Globus pallidus (tissue), 1 donor: ENCODE data around the gene MYRFL.
A peak's percentile ranks its signal among the peaks of the same experiment; 100 is the strongest.
"Not testable (repeated sequence)": the region's sequence is repeated elsewhere in the genome, so short reads cannot be mapped to it uniquely, and the experiment has no call there.

Experiments used
- DNase-seq: peaks from one replicate; pipeline ENCODE4 v3.0.0-alpha.2; 2015; ENCODE audit warnings: low spot score

MYRFL gene

DNA sequence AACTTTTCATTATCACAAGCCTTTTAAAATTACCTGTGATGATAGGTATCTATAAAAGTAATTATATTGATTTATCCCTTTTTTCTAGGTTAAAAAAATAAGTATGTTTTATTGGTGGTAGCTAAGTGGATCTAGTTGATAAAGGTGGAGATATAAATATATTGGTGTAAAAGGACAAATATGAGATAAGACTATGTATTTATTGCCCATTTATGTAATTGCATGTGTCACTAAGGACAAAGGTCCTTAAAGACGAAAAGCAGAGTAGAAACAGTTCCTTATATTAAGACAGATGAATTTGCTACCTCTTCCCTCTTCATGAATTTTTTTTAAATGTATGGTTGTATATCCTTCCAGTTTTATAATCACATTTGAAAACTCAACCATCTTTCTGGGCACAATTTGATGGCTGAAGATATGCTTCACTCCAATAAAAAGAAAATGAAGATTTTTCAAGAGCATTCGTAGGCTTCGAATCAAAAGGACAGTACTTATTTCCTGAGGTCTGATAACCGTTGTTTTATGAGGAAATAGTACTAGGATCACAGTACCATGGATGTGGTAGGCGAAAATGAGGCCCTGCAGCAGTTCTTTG lies at the start of gene MYRFL:
Gene MYRFL (plus strand): TSS at position 262 of the 595 bp plus-strand sequence. CDS start 291 bp downstream, at position 553.
- no peak for DNase-seq

DNA sequence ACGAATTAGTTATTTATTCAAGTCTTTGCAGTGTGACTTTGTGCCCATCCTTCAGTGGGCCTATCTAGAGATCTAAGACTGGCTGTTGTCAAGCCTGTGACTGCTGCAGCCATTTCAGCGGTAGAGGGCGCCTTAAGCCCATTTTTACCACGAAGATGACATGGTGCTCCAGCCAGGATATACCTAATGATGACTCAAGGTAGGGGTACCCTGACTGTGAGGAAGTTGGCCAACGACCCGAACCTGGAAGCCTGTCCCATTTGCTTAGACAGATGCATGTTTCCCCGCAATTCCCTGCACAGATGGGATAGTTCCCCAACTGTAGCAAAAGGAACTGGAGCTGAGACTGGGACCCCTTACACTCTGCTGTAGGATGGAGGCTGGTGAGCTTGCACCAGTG lies 45.1 kb upstream of the MYRFL start:
- peak; percentile 5 for DNase-seq

DNA sequence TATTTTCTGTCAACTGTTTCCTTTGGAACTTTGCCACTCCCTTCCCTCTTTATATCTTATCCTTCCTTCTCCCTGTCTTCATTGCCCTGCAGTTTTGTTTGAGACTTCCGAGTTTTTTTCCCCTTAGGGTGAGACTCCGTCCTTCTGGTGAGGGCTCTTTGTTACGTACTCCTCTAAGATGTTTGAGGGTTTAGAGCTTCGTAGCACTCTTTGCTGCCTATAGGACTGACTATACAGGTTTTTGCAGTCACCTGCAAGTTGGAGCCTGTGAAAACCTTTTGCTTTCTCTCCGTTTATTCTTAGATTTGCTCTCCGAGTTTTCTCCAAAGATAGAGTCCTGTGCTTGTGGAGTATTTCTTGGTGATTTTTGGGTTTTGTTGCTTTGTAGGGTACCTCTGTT lies 41.7 kb upstream of the MYRFL start:
- no peak for DNase-seq

- no peak for DNase-seq
Observed at GRCh38 chr12:69789351-69789750, 35.7 kb upstream of the MYRFL start.

GRCh38 chr12:69792533-69792932 lies 32.5 kb upstream of the MYRFL start:
- no peak for DNase-seq

- not testable (repeated sequence) for DNase-seq
Observed at GRCh38 chr12:69807101-69807897, 17.7 kb upstream of the MYRFL start.

DNA sequence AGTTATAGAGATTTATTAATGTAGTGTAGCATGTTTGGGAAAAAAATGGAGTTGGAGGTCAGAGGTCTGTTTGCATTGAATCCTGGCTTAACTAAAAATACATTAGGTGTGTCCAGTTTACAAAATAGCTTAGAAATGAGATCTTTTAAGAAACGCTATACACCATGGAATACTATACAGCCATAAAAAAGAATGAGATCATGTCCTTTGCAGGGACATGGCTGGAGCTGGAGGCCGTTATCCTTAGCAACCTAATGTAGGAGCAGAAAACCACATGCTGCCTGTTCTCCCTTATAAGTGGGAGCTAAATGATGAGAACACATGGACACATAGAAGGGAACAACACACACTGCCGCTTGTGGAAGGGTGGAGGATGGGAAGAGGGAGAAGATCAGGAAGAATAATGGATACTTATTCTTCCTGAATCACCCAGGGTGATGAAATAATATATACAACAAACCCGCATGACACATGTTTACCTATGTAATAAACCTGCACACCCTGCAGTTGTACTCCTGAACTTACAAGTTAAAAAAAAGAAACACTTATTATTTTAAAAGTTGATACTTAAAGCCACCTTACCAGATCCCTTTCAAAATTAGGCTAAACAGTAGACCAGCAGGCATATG lies 14.0 kb upstream of the MYRFL start:
- no peak for DNase-seq

GRCh38 chr12:69816082-69816481 lies 8.9 kb upstream of the MYRFL start:
- DNase-seq: no peak

DNA sequence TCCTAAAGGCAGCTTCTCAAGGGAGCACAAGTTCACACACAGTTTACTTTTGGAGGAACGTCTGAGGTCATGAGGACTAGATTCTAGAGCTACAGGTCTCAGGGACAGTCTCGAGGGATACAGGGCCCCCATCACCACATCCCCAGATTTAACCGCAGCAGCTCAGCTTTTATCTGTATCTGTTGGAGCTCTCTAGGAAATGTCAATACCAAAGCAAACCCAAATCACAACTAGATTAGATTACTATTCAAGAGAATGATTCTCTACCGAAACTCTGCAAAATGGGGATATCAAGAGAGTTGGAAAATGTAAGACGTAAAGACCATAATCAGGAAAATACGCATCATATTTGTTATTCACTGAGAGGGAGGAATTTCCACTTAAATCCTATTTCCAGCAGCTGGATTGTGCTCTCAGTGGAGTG lies 4.0 kb upstream of the MYRFL start:
- peak; percentile 38 for DNase-seq

DNA sequence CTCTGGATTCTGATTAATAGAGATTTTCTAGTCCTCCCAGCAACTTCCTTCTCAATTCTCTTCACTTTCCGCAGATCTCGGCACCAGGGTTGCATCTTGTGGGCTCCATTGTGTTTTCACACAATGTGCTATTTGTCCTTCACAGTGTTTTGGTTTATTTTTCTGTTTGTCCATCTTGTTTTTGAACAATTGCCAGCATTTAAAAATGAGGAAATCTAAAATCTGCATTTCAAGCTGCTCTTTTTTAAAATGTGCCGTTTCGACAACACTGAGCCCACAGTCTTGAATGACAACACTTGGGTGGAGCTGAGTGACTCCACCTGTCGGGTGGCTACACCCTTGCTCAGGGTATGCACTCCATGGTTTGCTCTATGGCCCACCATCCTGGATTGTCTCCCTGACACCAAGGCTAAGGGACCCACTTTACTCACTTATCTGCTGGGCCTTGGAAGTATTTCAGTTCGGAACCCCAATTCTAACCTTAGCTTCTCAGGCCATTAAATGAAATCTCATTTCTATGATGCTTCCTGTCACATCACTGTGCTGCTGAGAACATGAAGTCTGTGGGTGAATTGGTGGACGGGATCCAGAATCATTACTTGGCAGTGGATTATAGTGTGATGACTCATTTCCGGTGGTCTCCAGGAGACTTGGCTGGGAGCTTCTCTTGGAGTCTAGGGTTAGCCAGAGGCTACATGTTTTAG lies 3.4 kb upstream of the MYRFL start:
- peak; percentile 76 for DNase-seq

- peak; percentile 15 for DNase-seq
Observed at GRCh38 chr12:69822201-69822860, 2.7 kb upstream of the MYRFL start.

GRCh38 chr12:69824028-69824427 lies 999 bp upstream of the MYRFL start:
- no peak for DNase-seq

- no peak for DNase-seq
Observed at GRCh38 chr12:69828897-69829296, 3.9 kb downstream of the MYRFL start.

GRCh38 chr12:69833696-69834095 lies 8.7 kb downstream of the MYRFL start:
- DNase-seq: no peak

DNA sequence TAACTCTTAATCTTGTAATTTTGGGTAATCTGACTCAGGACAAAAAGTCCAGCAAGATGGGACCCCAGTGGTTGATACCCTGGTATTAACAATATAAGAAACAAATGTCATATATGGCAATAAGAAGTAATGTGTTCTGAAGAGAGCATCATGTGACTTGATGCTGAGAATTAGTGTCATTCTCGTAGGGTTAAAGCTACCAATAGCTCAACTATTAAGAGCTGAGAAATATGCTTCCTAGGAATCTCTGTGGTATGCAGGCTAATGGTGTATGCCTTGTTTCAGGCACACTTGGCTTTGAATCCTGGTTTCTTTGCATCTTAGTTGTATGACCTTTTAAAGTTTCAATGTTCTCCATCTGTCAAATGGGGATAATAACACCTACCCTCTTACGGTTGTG lies 9.1 kb downstream of the MYRFL start:
- no peak for DNase-seq

DNA sequence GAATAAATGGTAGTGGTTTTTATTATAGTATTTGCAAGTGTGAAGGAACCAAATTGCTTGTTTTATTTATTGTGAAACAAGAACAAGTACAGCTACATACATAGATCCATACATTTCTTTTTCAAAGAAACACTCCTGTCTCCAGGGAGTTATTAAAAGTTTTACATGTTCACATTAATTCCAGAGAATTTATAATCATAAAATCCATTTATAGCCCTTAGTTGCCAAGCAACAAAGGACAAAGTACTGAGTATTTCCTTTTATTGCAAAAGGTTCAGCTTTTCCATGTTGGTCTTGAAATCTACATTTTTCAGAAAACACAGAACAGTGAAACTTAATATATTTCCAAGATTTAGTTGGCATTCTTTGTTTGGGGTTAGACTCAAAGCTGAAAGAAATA lies 9.5 kb downstream of the MYRFL start:
- DNase-seq: no peak

DNA sequence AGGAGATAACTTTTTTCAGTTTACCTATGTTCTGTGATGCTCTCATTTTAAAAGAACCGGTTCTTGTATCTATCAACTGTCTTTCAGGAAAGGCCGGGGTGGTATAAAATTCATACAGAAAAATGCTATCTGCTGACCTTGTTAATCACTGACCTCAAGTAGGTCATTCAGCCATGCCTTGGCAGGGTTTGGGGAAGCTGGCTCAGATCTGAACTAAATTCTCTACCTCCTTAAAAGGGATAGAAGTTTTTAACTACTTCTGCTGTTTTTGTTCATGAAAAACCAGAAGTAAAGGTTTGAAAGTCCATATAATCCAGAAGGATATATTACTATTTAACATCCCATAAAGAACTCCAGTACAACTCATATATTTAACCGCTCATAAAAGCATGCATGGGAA lies 10.1 kb downstream of the MYRFL start:
- DNase-seq: no peak

GRCh38 chr12:69836015-69836414 lies 11.0 kb downstream of the MYRFL start:
- no peak for DNase-seq

GRCh38 chr12:69837191-69837590 lies 12.2 kb downstream of the MYRFL start:
- DNase-seq: peak; percentile 77

DNA sequence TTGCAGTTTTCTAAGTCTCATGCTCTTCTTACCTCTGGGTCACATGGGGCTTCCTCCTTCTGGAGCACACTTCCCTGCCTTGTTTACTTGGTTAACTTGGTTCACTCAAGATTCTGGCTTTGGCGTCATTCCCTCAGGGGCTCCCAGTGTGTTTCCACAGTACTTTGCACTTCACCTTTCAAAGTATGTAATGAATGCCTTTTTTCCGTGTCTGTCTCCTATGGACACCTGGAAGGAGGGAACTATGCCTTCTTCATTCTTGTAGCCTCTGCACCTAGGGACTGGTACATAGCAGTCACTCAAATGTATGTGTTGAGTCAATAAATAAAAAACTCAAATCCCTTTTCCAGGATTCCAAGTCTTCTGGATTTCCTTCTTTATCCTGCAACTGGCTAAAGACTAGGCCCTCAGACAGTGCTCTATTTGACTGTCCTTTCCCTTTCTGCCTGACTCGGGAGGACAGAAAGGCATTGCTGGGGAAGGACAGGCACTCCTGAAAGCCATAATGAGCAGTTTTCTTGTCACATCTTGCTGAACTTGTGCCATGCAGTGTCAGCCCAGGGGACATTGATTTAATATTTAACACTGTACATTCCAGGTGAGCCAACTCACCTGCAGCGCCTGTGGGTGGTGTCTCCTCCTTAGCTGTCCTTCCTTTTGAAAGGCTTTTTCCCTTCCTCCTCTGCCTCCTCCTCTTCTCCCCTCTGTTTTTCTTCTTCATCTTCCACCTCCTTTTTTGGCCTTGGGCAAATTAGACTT lies 12.8 kb downstream of the MYRFL start:
- DNase-seq: no peak

GRCh38 chr12:69840727-69841126 lies 15.7 kb downstream of the MYRFL start:
- no peak for DNase-seq
